Measurements from ENCODE around the gene HBS1L.

HBS1L gene

GRCh38 chr6:134959603-134960002 lies 95.0 kb downstream of the HBS1L start:
- TF ChIP-seq, protein P1, sequence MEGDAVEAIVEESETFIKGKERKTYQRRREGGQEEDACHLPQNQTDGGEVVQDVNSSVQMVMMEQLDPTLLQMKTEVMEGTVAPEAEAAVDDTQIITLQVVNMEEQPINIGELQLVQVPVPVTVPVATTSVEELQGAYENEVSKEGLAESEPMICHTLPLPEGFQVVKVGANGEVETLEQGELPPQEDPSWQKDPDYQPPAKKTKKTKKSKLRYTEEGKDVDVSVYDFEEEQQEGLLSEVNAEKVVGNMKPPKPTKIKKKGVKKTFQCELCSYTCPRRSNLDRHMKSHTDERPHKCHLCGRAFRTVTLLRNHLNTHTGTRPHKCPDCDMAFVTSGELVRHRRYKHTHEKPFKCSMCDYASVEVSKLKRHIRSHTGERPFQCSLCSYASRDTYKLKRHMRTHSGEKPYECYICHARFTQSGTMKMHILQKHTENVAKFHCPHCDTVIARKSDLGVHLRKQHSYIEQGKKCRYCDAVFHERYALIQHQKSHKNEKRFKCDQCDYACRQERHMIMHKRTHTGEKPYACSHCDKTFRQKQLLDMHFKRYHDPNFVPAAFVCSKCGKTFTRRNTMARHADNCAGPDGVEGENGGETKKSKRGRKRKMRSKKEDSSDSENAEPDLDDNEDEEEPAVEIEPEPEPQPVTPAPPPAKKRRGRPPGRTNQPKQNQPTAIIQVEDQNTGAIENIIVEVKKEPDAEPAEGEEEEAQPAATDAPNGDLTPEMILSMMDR (IDR thresholded peaks at IDR 0.05; ENCODE audit: insufficient read depth, low read length, poor library complexity, severe bottlenecking), result no peak
- Histone ChIP-seq H3K4me3 (replicated peaks; ENCODE audit: low read depth, low read length) (no peak overlapping the region), H3K27me3 (replicated peaks; ENCODE audit: control insufficient read depth, insufficient read depth, low read length) (no peaks in the 10 kb centered on the region), H3K36me3 (ENCODE audit: control insufficient read depth, insufficient read depth, low read length) (no peaks in the 10 kb centered on the region)
- DNase-seq (ENCODE audit: extremely low read depth, insufficient read length), result no peak

DNA sequence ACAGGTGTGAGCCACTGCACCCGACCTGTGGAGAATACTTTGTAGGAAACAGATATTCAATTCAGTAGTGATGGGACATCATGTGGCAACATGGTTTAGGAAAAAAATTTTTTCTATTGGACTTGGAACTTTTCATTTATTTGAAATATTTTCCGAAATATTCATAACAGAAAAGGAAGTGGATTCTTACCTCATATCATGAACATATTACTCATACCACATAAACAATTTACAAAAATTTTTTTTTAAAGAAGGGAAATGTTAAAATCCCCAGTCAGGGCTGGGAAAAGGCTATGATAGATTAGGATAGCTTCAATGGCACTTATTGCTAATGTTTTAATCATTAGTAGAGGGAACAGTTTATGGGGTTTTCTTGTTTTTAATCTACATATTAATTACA lies 97.9 kb downstream of the HBS1L start:
- no peak overlapping the region for H3K4me3 ChIP-seq (replicated peaks; ENCODE audit: low read depth, low read length)
- TF ChIP-seq, protein P1 (IDR thresholded peaks at IDR 0.05; ENCODE audit: insufficient read depth, low read length, poor library complexity, severe bottlenecking), result no peak
- DNase-seq (ENCODE audit: extremely low read depth, insufficient read length), result no peak
- no peaks in the 10 kb centered on the region for H3K27me3 ChIP-seq (replicated peaks; ENCODE audit: control insufficient read depth, insufficient read depth, low read length)
- no peaks in the 10 kb centered on the region for H3K36me3 ChIP-seq (ENCODE audit: control insufficient read depth, insufficient read depth, low read length)

- TF ChIP-seq, protein P1 (IDR thresholded peaks at IDR 0.05; ENCODE audit: insufficient read depth, low read length, poor library complexity, severe bottlenecking), result no peak
- no peak for DNase-seq (ENCODE audit: extremely low read depth, insufficient read length)
- Histone ChIP-seq H3K36me3 (ENCODE audit: control insufficient read depth, insufficient read depth, low read length) (no peaks in the 10 kb centered on the region), H3K4me3 (replicated peaks; ENCODE audit: low read depth, low read length) (no peak overlapping the region), H3K27me3 (replicated peaks; ENCODE audit: control insufficient read depth, insufficient read depth, low read length) (no peaks in the 10 kb centered on the region)
Measured at GRCh38 chr6:134956032-134956431, 98.6 kb downstream of the HBS1L start.

DNA sequence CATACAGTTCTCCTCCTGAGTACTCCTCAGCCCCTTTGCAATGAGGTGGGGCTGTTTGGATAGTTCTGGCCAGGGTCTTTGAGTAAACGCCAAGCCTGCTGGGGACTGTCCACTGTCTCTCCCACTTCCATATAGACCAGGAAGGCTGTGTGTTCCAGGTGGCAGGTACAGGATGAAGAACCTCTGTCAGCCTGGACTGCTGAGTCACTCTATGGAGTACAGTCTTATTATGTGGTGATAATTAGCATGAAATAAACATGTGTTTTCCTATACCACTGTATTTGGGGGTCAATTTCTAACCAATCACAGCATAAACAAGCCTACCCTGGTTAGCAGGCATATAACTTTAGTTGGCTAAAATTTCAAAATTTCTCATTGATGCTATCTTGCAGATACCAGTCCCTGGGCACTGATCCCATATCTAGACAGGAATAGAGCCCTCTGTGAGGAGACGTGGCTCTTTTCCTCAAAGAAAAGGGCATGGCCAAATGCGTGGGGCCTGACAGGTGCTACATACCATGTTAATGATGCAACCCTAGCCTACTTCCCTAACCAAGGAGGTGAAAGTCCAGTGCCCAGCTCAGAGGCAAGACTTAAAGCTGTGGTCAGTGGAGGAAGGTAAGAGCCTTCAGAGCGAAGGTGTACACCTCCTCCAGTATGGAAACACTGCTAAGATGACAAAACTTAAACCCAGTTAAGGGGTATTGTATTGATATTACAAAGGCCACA lies 100.2 kb downstream of the HBS1L start:
- TF ChIP-seq, protein P1 (IDR thresholded peaks at IDR 0.05; ENCODE audit: insufficient read depth, low read length, poor library complexity, severe bottlenecking), result no peak
- Histone ChIP-seq H3K4me3 (replicated peaks; ENCODE audit: low read depth, low read length) (no peak overlapping the region), H3K36me3 (ENCODE audit: control insufficient read depth, insufficient read depth, low read length) (no peaks in the 10 kb centered on the region), H3K27me3 (replicated peaks; ENCODE audit: control insufficient read depth, insufficient read depth, low read length) (no peaks in the 10 kb centered on the region)
- DNase-seq (ENCODE audit: extremely low read depth, insufficient read length), result no peak

DNA sequence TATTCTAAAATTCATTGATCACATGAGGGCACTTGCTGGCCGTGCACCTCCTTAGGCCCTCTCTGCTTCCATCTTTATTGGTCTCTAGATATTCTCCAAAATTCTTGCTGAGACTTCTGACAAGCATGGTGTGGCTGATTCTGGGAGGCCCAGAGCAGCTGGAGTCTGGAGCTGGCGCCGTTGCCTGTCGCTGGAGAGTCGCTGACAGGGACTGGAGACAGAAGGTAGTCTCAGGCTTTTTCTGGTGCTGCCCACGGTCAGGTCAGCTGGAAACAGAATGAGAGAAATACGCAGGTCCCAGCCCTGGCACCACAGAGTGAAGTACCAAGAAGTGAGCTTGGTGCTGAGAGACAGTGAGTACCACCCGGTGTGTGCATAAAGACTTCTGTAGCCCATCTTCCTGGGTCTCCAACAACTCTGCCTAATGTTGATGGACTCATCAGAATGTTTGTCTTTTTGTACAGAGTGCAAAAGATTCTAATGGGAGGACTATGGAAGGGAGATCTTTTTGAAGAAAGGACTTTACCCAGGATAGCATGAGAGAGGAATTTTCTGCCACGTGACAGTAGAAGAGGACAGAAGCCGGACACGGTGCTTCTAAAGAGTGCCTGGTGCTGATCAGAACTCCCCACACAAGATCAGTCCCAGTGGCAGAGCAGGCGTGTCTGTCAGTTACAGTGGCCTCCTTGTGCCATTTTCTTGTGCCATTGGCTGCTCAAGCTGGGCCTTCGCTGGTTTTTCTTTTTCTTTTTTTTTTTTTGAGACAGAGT lies 102.9 kb downstream of the HBS1L start:
- H3K27me3 ChIP-seq (replicated peaks; ENCODE audit: control insufficient read depth, insufficient read depth, low read length), result no peaks in the 10 kb centered on the region
- H3K4me3 ChIP-seq (replicated peaks; ENCODE audit: low read depth, low read length), result no peak overlapping the region
- no peak for DNase-seq (ENCODE audit: extremely low read depth, insufficient read length)
- H3K36me3 ChIP-seq (ENCODE audit: control insufficient read depth, insufficient read depth, low read length), result no peaks in the 10 kb centered on the region
- TF ChIP-seq, protein P1 (IDR thresholded peaks at IDR 0.05; ENCODE audit: insufficient read depth, low read length, poor library complexity, severe bottlenecking), result no peak

All from GM06990 (cell line).